ENCODE measurements around the gene CAMTA1.

CAMTA1 gene

GRCh38 chr1:7745783-7746182 lies 960.5 kb downstream of the CAMTA1 start:
- H3K4me3 ChIP-seq (ENCODE audit: severe bottlenecking) = no peak overlapping the region
- no peaks in the 10 kb centered on the region for H3K9me3 ChIP-seq (ENCODE audit: severe bottlenecking)
- TF ChIP-seq CTCF (IDR thresholded peaks at IDR 0.05; ENCODE audit: poor library complexity, severe bottlenecking) = no peak
- peak overlapping the region; percentile 3 for H3K27ac ChIP-seq (ENCODE audit: poor library complexity, severe bottlenecking)
- H3K27me3 ChIP-seq (ENCODE audit: insufficient read depth, poor library complexity, severe bottlenecking) = no peaks in the 10 kb centered on the region
- DNase-seq (ENCODE audit: low spot score) = no peak
- ATAC-seq (ENCODE audit: low read depth) = peak; percentile 96
- no peaks in the 10 kb centered on the region for H3K36me3 ChIP-seq (ENCODE audit: low read depth)
- H3K4me1 ChIP-seq (ENCODE audit: insufficient read depth, poor library complexity, severe bottlenecking) = peaks cover 6% of the 10 kb centered on the region

GRCh38 chr1:7747605-7748004 lies 962.4 kb downstream of the CAMTA1 start:
- ATAC-seq (ENCODE audit: low read depth) = no peak
- H3K4me3 ChIP-seq (ENCODE audit: severe bottlenecking) = no peak overlapping the region
- no peak for TF ChIP-seq CTCF (IDR thresholded peaks at IDR 0.05; ENCODE audit: poor library complexity, severe bottlenecking)
- peaks cover 6% of the 10 kb centered on the region for H3K4me1 ChIP-seq (ENCODE audit: insufficient read depth, poor library complexity, severe bottlenecking)
- H3K27ac ChIP-seq (ENCODE audit: poor library complexity, severe bottlenecking) = no peak overlapping the region
- no peak for DNase-seq (ENCODE audit: low spot score)
- no peaks in the 10 kb centered on the region for H3K27me3 ChIP-seq (ENCODE audit: insufficient read depth, poor library complexity, severe bottlenecking)
- no peaks in the 10 kb centered on the region for H3K9me3 ChIP-seq (ENCODE audit: severe bottlenecking)
- no peaks in the 10 kb centered on the region for H3K36me3 ChIP-seq (ENCODE audit: low read depth)

- no peaks in the 10 kb centered on the region for H3K36me3 ChIP-seq (ENCODE audit: low read depth)
- H3K9me3 ChIP-seq (ENCODE audit: severe bottlenecking) = no peaks in the 10 kb centered on the region
- no peak overlapping the region for H3K27ac ChIP-seq (ENCODE audit: poor library complexity, severe bottlenecking)
- no peak for DNase-seq (ENCODE audit: low spot score)
- ATAC-seq (ENCODE audit: low read depth) = no peak
- no peaks in the 10 kb centered on the region for H3K27me3 ChIP-seq (ENCODE audit: insufficient read depth, poor library complexity, severe bottlenecking)
- H3K4me1 ChIP-seq (ENCODE audit: insufficient read depth, poor library complexity, severe bottlenecking) = peaks cover 6% of the 10 kb centered on the region
- H3K4me3 ChIP-seq (ENCODE audit: severe bottlenecking) = no peak overlapping the region
- TF ChIP-seq CTCF (IDR thresholded peaks at IDR 0.05; ENCODE audit: poor library complexity, severe bottlenecking) = no peak
Observed at GRCh38 chr1:7749126-7749525, 963.9 kb downstream of the CAMTA1 start.

- no peak for DNase-seq (ENCODE audit: low spot score)
- no peak for ATAC-seq (ENCODE audit: low read depth)
- H3K4me3 ChIP-seq (ENCODE audit: severe bottlenecking) = no peak overlapping the region
- no peaks in the 10 kb centered on the region for H3K36me3 ChIP-seq (ENCODE audit: low read depth)
- H3K27me3 ChIP-seq (ENCODE audit: insufficient read depth, poor library complexity, severe bottlenecking) = no peaks in the 10 kb centered on the region
- no peaks in the 10 kb centered on the region for H3K9me3 ChIP-seq (ENCODE audit: severe bottlenecking)
- H3K27ac ChIP-seq (ENCODE audit: poor library complexity, severe bottlenecking) = no peak overlapping the region
- no peak for TF ChIP-seq CTCF (IDR thresholded peaks at IDR 0.05; ENCODE audit: poor library complexity, severe bottlenecking)
- H3K4me1 ChIP-seq (ENCODE audit: insufficient read depth, poor library complexity, severe bottlenecking) = no peaks in the 10 kb centered on the region
Observed at GRCh38 chr1:7751174-7751573, 965.9 kb downstream of the CAMTA1 start.

GRCh38 chr1:7752512-7753417 lies 967.5 kb downstream of the CAMTA1 start:
- DNase-seq (ENCODE audit: low spot score) = no peak

More at GRCh38 chr1:7752512-7753417, 967.5 kb downstream of the CAMTA1 start:
- Histone ChIP-seq H3K4me3 (ENCODE audit: severe bottlenecking) (no peak overlapping the region), H3K27ac (ENCODE audit: poor library complexity, severe bottlenecking) (no peak overlapping the region), H3K36me3 (ENCODE audit: low read depth) (no peaks in the 10 kb centered on the region), H3K4me1 (ENCODE audit: insufficient read depth, poor library complexity, severe bottlenecking) (no peaks in the 10 kb centered on the region), H3K9me3 (ENCODE audit: severe bottlenecking) (no peaks in the 10 kb centered on the region), H3K27me3 (ENCODE audit: insufficient read depth, poor library complexity, severe bottlenecking) (no peaks in the 10 kb centered on the region)
- peak; percentile 91 for TF ChIP-seq CTCF (IDR thresholded peaks at IDR 0.05; ENCODE audit: poor library complexity, severe bottlenecking)
- peak; percentile 68 for ATAC-seq (ENCODE audit: low read depth)

Measured in RWPE2 (cell line).